Uterus (tissue), 4 donors: ENCODE results near the gene GALNT7. TPM values are rescaled to one million over a fixed set of nuclear protein-coding genes. Genes with fewer than 3 reads are reported as not detected.

Experiments used
- DNase-seq, 2 donors: peaks; one replicate each; pipeline ENCODE4 v3.0.0-alpha.2; 2019 to 2020
- H3K27ac ChIP-seq, 2 donors: fragments of 200-600 bp; sonication (generic); 1 replicate in 1 of 2; 2 replicates in 1 of 2; pipeline ENCODE4 v1.5.1; 2016 to 2018
- H3K27me3 ChIP-seq, 2 donors: fragments of 200-600 bp; sonication (generic); one replicate each; pipeline ENCODE4 v1.5.1; 2018 to 2019; ENCODE audit warnings: control low read depth in 1 of 2
- H3K36me3 ChIP-seq, 2 donors: fragments of 200-600 bp; sonication (generic); one replicate each; pipeline ENCODE4 v1.5.1; 2019; ENCODE audit warnings: control low read depth in 1 of 2
- H3K4me1 ChIP-seq, 2 donors: fragments of 200-600 bp; sonication (generic); one replicate each; pipeline ENCODE4 v1.5.1; 2018 to 2019; ENCODE audit warnings: control low read depth in 1 of 2
- H3K4me3 ChIP-seq, 2 donors: fragments of 200-600 bp; sonication (generic); 1 replicate in 1 of 2; 2 replicates in 1 of 2; pipeline ENCODE4 v1.5.1; 2018 to 2019; ENCODE audit warnings: mild to moderate bottlenecking in 1 of 2
- H3K9me3 ChIP-seq, 2 donors: fragments of 200-600 bp; sonication (generic); one replicate each; pipeline ENCODE4 v1.5.1; 2019; ENCODE audit warnings: control low read depth in 1 of 2
- POLR2A ChIP-seq, 2 donors: fragments of 450-650 bp; IDR thresholded peaks; one replicate each; pipeline ENCODE4 v1.6.1; 2016; ENCODE audit warnings: antibody characterized with exemption in 2 of 2, mild to moderate bottlenecking in 1 of 2, moderate library complexity in 1 of 2
- intact Hi-C: fragments of 100-400 bp; cut with DNase I; formaldehyde crosslinking; loops from one replicate; pipeline ENCODE4 v1.15.1; 2023; ENCODE audit warnings: low total_unique reads
- total RNA-seq, 4 donors: library from RNA; depleted of rRNA in 3 of 4; stranded (reverse); fragments of >200 nt in 3 of 4; gene quantifications; one replicate each; pipeline versions ENCODE4 v1.1.0 to v1.2.4, GENCODE V29; 2014 to 2023
- TF ChIP-seq, protein P1 (sequence below), 4 experiments: fragments of 200-600 bp in 2 of 4; fragments of 450-650 bp in 2 of 4; sonication (generic) in 2 of 4; IDR thresholded peaks; one replicate each; pipeline ENCODE4 v1.5.1; 2016 to 2019; ENCODE audit warnings: antibody characterized with exemption in 4 of 4, mild to moderate bottlenecking in 2 of 4, moderate library complexity in 1 of 4
- donor health status: DM: yes; HTN: yes; CAD: no.

Gene GALNT7
- total RNA-seq, 4 donors from 2014 or later, result 7.7 to 48.2 (median 19.2) TPM

DNA sequence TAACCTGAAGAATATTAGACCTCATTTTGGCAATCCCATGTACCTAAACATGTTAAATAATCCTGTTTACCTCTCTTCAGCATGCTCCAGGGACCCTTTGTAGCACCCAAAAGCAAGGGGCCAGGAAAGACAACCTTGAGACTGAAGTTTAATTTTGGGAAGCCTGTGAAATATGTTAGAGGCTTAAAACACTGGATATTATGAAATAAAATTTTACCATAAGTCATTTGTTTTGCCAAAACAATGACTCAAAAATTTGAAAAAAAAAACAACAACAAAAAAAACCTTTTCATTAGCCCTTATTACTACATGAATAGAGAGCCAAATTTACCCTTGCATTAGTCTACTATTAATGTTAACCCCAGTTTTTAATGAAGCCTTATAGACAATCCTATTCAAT is 115.9 kb downstream of the GALNT7 start:
- no peak for TF ChIP-seq POLR2A (IDR thresholded peaks at IDR 0.05)
- TF ChIP-seq, protein P1, sequence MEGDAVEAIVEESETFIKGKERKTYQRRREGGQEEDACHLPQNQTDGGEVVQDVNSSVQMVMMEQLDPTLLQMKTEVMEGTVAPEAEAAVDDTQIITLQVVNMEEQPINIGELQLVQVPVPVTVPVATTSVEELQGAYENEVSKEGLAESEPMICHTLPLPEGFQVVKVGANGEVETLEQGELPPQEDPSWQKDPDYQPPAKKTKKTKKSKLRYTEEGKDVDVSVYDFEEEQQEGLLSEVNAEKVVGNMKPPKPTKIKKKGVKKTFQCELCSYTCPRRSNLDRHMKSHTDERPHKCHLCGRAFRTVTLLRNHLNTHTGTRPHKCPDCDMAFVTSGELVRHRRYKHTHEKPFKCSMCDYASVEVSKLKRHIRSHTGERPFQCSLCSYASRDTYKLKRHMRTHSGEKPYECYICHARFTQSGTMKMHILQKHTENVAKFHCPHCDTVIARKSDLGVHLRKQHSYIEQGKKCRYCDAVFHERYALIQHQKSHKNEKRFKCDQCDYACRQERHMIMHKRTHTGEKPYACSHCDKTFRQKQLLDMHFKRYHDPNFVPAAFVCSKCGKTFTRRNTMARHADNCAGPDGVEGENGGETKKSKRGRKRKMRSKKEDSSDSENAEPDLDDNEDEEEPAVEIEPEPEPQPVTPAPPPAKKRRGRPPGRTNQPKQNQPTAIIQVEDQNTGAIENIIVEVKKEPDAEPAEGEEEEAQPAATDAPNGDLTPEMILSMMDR (IDR thresholded peaks at IDR 0.05), result no peak
- Histone ChIP-seq H3K9me3 (peaks cover 0 to 12% of the 10 kb centered on the region in 2 donors), H3K27ac (no peak overlapping the region), H3K4me1 (no peaks in the 10 kb centered on the region), H3K4me3 (no peak overlapping the region), H3K27me3 (no peaks in the 10 kb centered on the region), H3K36me3 (no peaks in the 10 kb centered on the region)
- no peak for DNase-seq
- intact Hi-C loops, result no loop called here

DNA sequence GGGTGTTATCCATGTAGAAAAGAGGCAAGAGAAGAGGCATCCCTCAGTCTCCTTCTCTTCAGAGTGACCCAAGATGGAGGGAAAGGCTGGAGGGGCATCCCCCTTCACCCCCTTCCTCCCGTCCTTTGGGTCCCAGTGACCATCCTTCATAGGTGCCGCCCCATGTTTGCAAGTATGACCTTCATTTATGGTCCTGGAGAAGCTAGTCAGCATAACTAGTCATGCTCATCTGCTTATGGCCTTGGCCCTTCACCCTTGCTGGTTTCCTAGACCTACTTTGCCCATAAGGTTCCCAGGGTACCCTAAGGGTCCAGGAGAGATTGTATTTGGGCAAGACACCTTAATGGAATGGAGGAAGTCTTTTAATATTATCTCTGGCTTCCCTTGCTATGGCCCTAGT is 118.9 kb downstream of the GALNT7 start:
- DNase-seq, result no peak
- TF ChIP-seq, protein P1 (IDR thresholded peaks at IDR 0.05), result no peak
- no peak for TF ChIP-seq POLR2A (IDR thresholded peaks at IDR 0.05)
- intact Hi-C loops, result no loop called here
- Histone ChIP-seq H3K4me3 (no peak overlapping the region), H3K9me3 (peaks cover 0 to 12% of the 10 kb centered on the region in 2 donors), H3K27ac (no peak overlapping the region), H3K27me3 (no peaks in the 10 kb centered on the region), H3K36me3 (no peaks in the 10 kb centered on the region), H3K4me1 (no peaks in the 10 kb centered on the region)

DNA sequence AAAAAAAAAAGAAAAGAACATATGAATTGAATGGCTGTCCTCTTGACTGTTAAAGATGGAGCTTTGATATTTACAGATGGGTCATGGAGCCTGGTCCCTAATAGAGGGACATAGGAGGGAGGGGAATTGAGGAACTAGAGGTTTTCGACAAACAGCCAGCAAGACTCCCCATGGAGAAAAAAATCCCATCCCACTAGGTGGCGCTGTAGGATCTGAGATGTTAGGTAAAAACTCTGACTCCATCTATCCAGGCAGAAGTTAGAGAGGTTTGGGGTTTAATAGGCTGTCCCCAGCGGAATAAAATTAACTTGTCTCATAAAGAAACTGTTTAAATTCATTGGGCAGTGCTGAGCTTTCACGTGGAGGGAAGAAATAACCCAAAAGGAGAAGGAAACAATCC is 119.7 kb downstream of the GALNT7 start:
- no peak overlapping the region for H3K4me3 ChIP-seq
- no peak overlapping the region for H3K27ac ChIP-seq
- H3K4me1 ChIP-seq, result no peaks in the 10 kb centered on the region
- intact Hi-C loops, result no loop called here
- DNase-seq, result peak; percentile 29 to 77
- TF ChIP-seq, protein P1 (IDR thresholded peaks at IDR 0.05), result peak in 3 of 4 experiments; percentile 31 to 42 (median 42)
- TF ChIP-seq POLR2A (IDR thresholded peaks at IDR 0.05), result no peak
- peaks cover 0 to 12% of the 10 kb centered on the region in 2 donors for H3K9me3 ChIP-seq
- H3K36me3 ChIP-seq, result no peaks in the 10 kb centered on the region
- no peaks in the 10 kb centered on the region for H3K27me3 ChIP-seq

DNA sequence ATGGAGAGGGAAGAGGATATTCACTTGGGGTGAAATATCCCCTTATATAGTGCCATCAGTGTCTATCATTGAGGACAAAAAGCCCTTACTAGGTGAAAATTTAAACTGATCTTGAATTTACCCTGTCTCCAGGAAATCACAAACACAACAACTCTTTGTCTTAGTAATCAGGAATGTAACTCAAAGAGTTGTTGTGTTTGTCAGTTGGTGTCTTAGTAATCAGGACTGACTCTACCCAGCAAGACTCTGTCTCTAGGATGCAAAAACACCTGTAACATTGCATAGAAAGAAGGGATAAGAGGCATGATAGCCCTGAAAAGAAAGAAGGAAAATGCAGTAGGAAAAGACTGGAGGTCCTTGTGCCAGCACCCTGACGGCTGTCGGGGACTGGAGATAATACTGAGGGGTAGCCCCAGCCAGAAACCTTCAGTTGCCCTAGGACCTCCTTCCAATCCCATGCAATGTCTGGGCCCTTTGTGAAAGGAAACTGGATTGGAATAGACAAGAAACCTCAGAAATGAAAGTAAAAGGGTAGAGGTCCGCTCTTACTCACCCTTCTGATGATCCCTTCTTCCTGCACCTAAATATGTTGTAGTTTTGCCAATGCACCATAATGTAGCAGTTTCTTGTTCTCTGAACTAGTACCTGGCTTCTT is 120.2 kb downstream of the GALNT7 start:
- Histone ChIP-seq H3K27me3 (no peaks in the 10 kb centered on the region), H3K27ac (no peak overlapping the region), H3K4me1 (no peaks in the 10 kb centered on the region), H3K4me3 (no peak overlapping the region), H3K9me3 (peaks cover 0 to 12% of the 10 kb centered on the region in 2 donors), H3K36me3 (no peaks in the 10 kb centered on the region)
- TF ChIP-seq POLR2A (IDR thresholded peaks at IDR 0.05), result no peak
- TF ChIP-seq, protein P1 (IDR thresholded peaks at IDR 0.05), result no peak
- intact Hi-C loops, result no loop called here
- DNase-seq, result no peak

DNA sequence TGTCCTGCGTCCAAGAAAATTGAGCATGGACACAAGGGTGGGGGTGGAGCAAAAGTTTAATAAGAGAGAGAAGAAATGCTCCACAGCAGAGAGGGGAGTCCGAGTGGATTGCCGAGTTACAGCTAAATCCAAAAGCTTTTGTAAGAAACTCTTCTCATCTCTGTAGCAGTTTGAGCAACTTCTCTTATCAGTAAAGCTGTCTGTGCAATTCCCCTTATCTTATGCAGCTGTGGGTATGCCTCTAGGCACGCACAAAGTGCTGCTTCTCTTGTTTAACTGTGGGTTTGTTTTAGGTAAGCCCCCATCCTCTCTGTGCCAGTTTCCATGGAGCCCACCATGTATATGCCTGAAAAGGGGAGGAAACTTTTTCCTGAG is 120.7 kb downstream of the GALNT7 start:
- DNase-seq, result no peak
- TF ChIP-seq POLR2A (IDR thresholded peaks at IDR 0.05), result no peak
- TF ChIP-seq, protein P1 (IDR thresholded peaks at IDR 0.05), result no peak
- Histone ChIP-seq H3K27me3 (no peaks in the 10 kb centered on the region), H3K36me3 (no peaks in the 10 kb centered on the region), H3K9me3 (peaks cover 0 to 12% of the 10 kb centered on the region in 2 donors), H3K4me1 (no peaks in the 10 kb centered on the region), H3K27ac (no peak overlapping the region), H3K4me3 (no peak overlapping the region)
- intact Hi-C loops, result no loop called here
